Colonic mucosa (tissue), 4 donors: ENCODE results near the gene DECR2. TPM values are rescaled to one million over a fixed set of nuclear protein-coding genes. Genes with fewer than 3 reads are reported as not detected.
A peak's percentile ranks its signal among the peaks of the same experiment; 100 is the strongest.

ENCODE experiments used
- DNase-seq: peaks from one replicate; pipeline ENCODE4 v3.0.0-alpha.2; 2020
- H3K27ac ChIP-seq: fragments of 200-600 bp; one replicate; pipeline ENCODE4 v1.8.0; 2021
- H3K27me3 ChIP-seq: fragments of 200-600 bp; one replicate; pipeline ENCODE4 v1.8.0; 2021
- H3K36me3 ChIP-seq: fragments of 200-600 bp; one replicate; pipeline ENCODE4 v1.8.0; 2021
- H3K4me1 ChIP-seq: fragments of 200-600 bp; one replicate; pipeline ENCODE4 v1.8.0; 2021; ENCODE audit warnings: mild to moderate bottlenecking
- H3K4me3 ChIP-seq: fragments of 200-600 bp; one replicate; pipeline ENCODE4 v1.8.0; 2021
- H3K9ac ChIP-seq, 2 donors: one replicate each; pipeline ENCODE4 v1.7.0; 2013; ENCODE audit warnings: control low read depth in 2 of 2, low read depth in 2 of 2, low read length in 2 of 2
- H3K9me3 ChIP-seq: fragments of 200-600 bp; one replicate; pipeline ENCODE4 v1.8.0; 2021
- intact Hi-C: fragments of 100-400 bp; cut with DNase I; formaldehyde crosslinking; loops from one replicate; pipeline ENCODE4 v1.14.1; 2022
- total RNA-seq, 2 donors: library from RNA; stranded (reverse); fragmentation: NEBNext Ultra II Directional in 1 of 2; extraction: Animal tissue kit (Norgen Biotek cat#: 25700) in 1 of 2; gene quantifications; one replicate each; pipeline ENCODE4 v1.2.1, GENCODE V29; 2021
- TF ChIP-seq, protein P1 (sequence below): fragments of 200-600 bp; IDR thresholded peaks from one replicate; pipeline ENCODE4 v1.8.0; 2022; ENCODE audit warnings: antibody characterized with exemption, mild to moderate bottlenecking
- donor health status: healthy.
- donor health status: DM: no; HTN: no; CAD: no.
- donor health status: DM: no; HTN: no; CAD: no.

DECR2 gene
- total RNA-seq, 2 donors from 2014 or later, result 31.3 to 50.2 TPM

DNA sequence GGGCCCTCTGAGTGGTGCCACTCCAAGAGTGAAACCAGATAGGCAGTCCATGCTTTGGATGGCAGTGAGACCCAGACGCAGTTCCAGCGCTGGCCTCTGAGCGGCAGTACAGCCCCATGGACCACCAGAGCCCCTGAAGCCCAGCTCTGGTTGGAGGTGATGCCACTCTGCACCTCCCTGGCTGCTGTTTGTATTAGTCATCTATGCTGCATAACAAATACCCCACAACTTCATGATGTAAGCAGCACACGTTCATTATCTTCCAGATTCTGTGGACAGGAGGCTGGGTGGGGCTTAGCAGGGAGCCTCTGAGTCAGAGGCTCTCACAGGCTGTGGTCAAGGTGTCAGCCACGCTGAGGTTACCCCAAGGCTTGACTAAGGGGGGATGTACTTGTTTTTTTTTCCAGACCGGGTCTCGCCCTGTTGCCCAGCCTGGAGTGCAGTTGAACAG, 9.8 kb upstream of the DECR2 start:
- DNase-seq, result peak; percentile 69
- TF ChIP-seq, protein P1, sequence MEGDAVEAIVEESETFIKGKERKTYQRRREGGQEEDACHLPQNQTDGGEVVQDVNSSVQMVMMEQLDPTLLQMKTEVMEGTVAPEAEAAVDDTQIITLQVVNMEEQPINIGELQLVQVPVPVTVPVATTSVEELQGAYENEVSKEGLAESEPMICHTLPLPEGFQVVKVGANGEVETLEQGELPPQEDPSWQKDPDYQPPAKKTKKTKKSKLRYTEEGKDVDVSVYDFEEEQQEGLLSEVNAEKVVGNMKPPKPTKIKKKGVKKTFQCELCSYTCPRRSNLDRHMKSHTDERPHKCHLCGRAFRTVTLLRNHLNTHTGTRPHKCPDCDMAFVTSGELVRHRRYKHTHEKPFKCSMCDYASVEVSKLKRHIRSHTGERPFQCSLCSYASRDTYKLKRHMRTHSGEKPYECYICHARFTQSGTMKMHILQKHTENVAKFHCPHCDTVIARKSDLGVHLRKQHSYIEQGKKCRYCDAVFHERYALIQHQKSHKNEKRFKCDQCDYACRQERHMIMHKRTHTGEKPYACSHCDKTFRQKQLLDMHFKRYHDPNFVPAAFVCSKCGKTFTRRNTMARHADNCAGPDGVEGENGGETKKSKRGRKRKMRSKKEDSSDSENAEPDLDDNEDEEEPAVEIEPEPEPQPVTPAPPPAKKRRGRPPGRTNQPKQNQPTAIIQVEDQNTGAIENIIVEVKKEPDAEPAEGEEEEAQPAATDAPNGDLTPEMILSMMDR, result peak; percentile 65
- Histone ChIP-seq H3K4me3 (no peak overlapping the region), H3K27me3 (no peaks in the 10 kb centered on the region), H3K27ac (no peak overlapping the region), H3K36me3 (no peaks in the 10 kb centered on the region), H3K4me1 (peaks cover 4% of the 10 kb centered on the region), H3K9me3 (no peaks in the 10 kb centered on the region), H3K9ac (no peak overlapping the region)
- intact Hi-C loops, result no loop called here

DNA sequence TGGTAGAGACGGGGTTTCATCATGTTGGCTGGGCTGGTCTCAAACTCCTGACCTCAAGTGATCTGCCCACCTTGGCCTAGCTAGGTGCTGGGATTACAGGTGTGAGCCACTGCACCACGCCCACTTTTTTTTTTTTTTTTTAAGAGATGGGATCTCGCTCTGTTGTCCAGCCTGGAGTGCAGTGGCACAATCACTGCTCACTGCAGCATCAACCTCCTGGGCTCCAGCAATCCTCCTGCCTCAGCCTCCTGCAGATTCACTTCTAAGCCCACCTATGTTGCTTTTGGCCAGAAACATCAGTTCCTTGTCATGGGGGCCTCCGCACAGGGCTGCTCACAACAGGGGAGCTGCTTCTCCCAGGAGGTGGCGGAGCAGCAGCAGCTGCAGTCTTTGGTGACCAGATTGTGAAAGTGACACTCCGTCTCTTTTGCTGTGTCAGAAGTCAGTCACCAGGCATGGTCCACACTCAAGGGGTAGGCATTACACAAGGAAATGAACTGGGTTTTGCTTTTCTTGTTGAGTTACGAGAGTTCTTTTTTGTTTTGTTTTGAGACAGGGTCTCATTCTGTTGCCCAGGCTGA, 9.1 kb upstream of the DECR2 start:
- intact Hi-C loops, result no loop called here
- no peak overlapping the region for H3K4me3 ChIP-seq
- TF ChIP-seq, protein P1, result no peak
- no peak overlapping the region for H3K27ac ChIP-seq
- no peaks in the 10 kb centered on the region for H3K36me3 ChIP-seq
- no peaks in the 10 kb centered on the region for H3K27me3 ChIP-seq
- no peaks in the 10 kb centered on the region for H3K9me3 ChIP-seq
- H3K9ac ChIP-seq, result no peak overlapping the region
- no peak for DNase-seq
- H3K4me1 ChIP-seq, result peaks cover 4% of the 10 kb centered on the region

DNA sequence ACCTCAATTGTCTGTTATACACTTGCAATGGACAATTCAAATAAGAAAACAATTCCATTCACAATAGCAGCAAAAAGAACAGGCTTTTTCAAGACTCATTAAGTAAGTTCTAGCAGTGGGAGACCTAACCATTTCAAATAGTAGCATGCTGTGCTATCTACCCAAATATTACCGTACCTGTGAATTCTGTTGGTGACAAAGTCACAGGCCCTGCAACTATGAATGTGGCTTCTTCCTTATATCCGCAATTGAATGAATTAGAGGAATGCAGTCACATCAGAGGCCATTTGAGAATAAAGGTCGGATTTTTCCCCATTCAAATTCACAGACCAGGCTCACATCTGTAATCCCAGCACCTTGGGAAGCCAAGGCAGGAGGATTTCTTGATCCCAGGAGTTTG, 5.5 kb upstream of the DECR2 start:
- TF ChIP-seq, protein P1, result no peak
- intact Hi-C loops, result no loop called here
- H3K36me3 ChIP-seq, result no peaks in the 10 kb centered on the region
- H3K9ac ChIP-seq, result no peak overlapping the region
- no peaks in the 10 kb centered on the region for H3K9me3 ChIP-seq
- peaks cover 4% of the 10 kb centered on the region for H3K4me1 ChIP-seq
- H3K27ac ChIP-seq, result no peak overlapping the region
- H3K27me3 ChIP-seq, result no peaks in the 10 kb centered on the region
- H3K4me3 ChIP-seq, result no peak overlapping the region
- no peak for DNase-seq

DNA sequence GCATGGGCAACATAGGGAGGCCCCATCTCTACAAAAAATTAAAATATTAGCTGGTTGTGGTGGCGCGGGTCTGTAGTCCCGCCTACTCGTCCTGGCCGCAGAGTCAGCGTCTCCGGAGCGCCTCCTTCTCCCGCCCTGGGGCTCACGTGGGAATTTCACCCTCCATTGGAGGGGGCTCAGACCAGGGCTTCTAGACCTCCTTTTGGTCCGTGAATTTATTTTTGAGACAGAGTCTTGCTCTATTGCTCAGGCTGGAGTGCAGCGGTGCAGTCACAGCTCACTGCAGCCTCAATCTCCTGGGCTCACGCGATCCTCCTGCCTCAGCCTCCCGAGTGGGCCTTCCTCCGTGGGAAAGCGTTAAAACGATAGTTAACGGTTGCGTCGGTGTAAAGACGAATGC, 5.1 kb upstream of the DECR2 start:
- DNase-seq, result no peak
- Histone ChIP-seq H3K4me1 (peaks cover 4% of the 10 kb centered on the region), H3K27me3 (no peaks in the 10 kb centered on the region), H3K9me3 (no peaks in the 10 kb centered on the region), H3K9ac (no peak overlapping the region), H3K27ac (no peak overlapping the region), H3K36me3 (no peaks in the 10 kb centered on the region), H3K4me3 (peak overlapping the region; percentile 49)
- TF ChIP-seq, protein P1, result no peak
- intact Hi-C loops, result no loop called here

DNA sequence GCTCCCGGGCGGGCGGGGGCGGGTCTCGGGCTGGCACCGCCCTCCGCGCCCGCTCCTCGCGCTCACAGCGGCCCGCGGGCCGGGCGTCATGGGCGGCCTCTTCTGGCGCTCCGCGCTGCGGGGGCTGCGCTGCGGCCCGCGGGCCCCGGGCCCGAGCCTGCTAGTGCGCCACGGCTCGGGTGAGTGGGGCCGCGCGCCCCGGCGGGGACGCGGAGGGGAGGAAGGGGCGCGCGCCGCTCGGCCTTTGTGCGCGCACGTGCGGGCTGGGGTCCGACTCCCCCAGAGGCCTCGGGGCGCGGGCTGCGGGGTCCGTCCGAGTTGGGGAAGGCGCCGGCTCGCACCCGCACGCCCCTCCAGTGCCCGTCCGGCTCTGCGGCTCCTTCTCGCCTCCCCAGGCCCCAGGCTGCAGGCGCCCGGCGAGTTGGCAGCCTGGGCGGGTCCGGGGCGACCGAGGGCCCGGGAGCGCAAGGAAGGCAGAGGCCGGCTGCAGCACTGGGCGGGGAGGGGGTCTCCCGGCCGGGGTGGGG, 4.5 kb upstream of the DECR2 start, which contains the start of gene NME4:
TSS of gene NME4 (plus strand) at position 65 of the 527 bp plus-strand sequence. CDS start at position 89, 24 bp downstream.
- H3K9ac ChIP-seq, result peak within 1 kb of the TSS in 1 of 2 donors; percentile 70
- intact Hi-C loops, result no loop called here
- no peak for DNase-seq

More for the DNA sequence above, 4.5 kb upstream of the DECR2 start, which contains the start of gene NME4:
- H3K4me1 ChIP-seq, result peaks cover 4% of the 10 kb centered on the region
- H3K36me3 ChIP-seq, result no peaks in the 10 kb centered on the region
- no peaks in the 10 kb centered on the region for H3K9me3 ChIP-seq
- TF ChIP-seq, protein P1, result no peak
- peak within 1 kb of the TSS; percentile 27 for H3K27ac ChIP-seq
- peak within 1 kb of the TSS; percentile 49 for H3K4me3 ChIP-seq
- H3K27me3 ChIP-seq, result no peaks in the 10 kb centered on the region
